Measurements from ENCODE around the gene MAS1. TPM values are rescaled to one million over a fixed set of nuclear protein-coding genes. Genes with fewer than 3 reads are reported as not detected.

Gene MAS1
- total and polyA plus RNA-seq, 2 of the 13 experiments (the other 11 are each of a cell fraction or from before 2014, with no cell fraction given): not detected

DNA sequence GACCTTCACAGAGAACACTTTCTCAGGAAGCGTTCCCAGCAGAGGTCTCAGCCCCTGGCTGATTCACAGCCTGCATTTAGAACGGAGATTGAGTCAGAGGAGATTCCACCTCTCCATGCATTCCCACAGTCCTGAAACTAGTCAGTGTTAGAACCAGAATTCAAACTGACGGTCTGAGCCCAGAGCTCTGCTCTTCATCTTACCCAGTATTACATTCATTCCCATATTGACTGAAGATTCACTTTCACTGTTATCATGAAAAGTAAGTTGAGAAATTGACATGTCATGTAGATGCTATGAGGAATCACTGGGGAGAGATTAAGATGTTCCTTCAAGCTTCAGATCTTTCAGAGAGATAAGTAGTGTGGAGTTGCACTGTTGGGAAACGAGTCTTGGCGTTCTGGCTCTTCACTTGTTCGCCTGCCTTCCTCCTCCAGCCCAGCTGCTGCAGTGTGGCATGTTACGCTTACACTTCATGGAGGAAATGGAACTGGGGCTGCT lies 28.3 kb downstream of the MAS1 start:
- 59% methylated on average over 7 of the region's 7 CpGs for WGBS (ENCODE audit: low lambda C conversion rate)

More for the DNA sequence above, 28.3 kb downstream of the MAS1 start:
- ChIA-PET CTCF (ENCODE audit: low intra/inter-chr PET ratio, low total read pairs) (no interaction called here), POLR2A (no interaction called here)
- Histone ChIP-seq H3K4me1 (ENCODE audit: insufficient read depth, low read length) (no peaks in the 10 kb centered on the region), H3K4me3 (replicated peaks in 1 of 3; ENCODE audit: insufficient read depth in 1 of 3, low read depth in 2 of 3, low read length in 3 of 3) (no peak overlapping the region), H3K79me2 (ENCODE audit: insufficient read depth, low read length) (no peaks in the 10 kb centered on the region), H3K9me3 (ENCODE audit: low read length) (no peaks in the 10 kb centered on the region), H3K4me2 (ENCODE audit: low read depth, low read length) (no peak overlapping the region), H4K20me1 (ENCODE audit: insufficient read depth, low read length) (no peaks in the 10 kb centered on the region), H3K36me3 (replicated peaks in 1 of 2; ENCODE audit: control insufficient read depth in 1 of 2, insufficient read depth in 2 of 2, low read length in 2 of 2) (no peaks in the 10 kb centered on the region), H2AFZ (ENCODE audit: low read length) (no peak overlapping the region), H3K9ac (ENCODE audit: insufficient read depth, low read depth, low read length) (no peak overlapping the region), H3K27ac (ENCODE audit: extremely low read length, insufficient read depth, low read length) (no peak overlapping the region), H3K27me3 (ENCODE audit: control insufficient read depth in 1 of 2, insufficient read depth in 2 of 2, low read length in 2 of 2) (peaks cover 2 to 11% of the 10 kb centered on the region in 2 experiments; a peak in 3 of 5 replicates)
- TF ChIP-seq ZNF569 (CRISPR knock-in tag; IDR thresholded peaks at IDR 0.05; ENCODE audit: borderline replicate concordance) (no peak), SIN3A (IDR thresholded peaks at IDR 0.05; ENCODE audit: borderline replicate concordance, low read depth, low read length) (no peak), ZHX2 (IDR thresholded peaks at IDR 0.05; ENCODE audit: low read depth) (no peak), ZHX2 (CRISPR knock-in tag; IDR thresholded peaks at IDR 0.05; ENCODE audit: borderline replicate concordance) (no peak), ZNF180 (CRISPR knock-in tag; IDR thresholded peaks at IDR 0.05; ENCODE audit: borderline replicate concordance, low read depth) (no peak), ZNF230 (CRISPR knock-in tag; IDR thresholded peaks at IDR 0.05) (no peak), ZNF879 (CRISPR knock-in tag; IDR thresholded peaks at IDR 0.05) (no peak), RBM22 (optimal IDR thresholded peaks at IDR 0.05; ENCODE audit: low read length) (no peak)
- TF ChIP-seq, protein P1, sequence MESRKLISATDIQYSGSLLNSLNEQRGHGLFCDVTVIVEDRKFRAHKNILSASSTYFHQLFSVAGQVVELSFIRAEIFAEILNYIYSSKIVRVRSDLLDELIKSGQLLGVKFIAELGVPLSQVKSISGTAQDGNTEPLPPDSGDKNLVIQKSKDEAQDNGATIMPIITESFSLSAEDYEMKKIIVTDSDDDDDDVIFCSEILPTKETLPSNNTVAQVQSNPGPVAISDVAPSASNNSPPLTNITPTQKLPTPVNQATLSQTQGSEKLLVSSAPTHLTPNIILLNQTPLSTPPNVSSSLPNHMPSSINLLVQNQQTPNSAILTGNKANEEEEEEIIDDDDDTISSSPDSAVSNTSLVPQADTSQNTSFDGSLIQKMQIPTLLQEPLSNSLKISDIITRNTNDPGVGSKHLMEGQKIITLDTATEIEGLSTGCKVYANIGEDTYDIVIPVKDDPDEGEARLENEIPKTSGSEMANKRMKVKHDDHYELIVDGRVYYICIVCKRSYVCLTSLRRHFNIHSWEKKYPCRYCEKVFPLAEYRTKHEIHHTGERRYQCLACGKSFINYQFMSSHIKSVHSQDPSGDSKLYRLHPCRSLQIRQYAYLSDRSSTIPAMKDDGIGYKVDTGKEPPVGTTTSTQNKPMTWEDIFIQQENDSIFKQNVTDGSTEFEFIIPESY (CRISPR knock-in tag; IDR thresholded peaks at IDR 0.05): no peak
- no TSS peak for BruUV-seq (replicated peaks)
- in situ Hi-C loops (cut with HindIII; ENCODE audit: extremely low pct_ligation_motif_present, low pct_unique_long_range_greater_than_20kb) (no loop called here), intact Hi-C loops (cut with micrococcal nuclease; ENCODE audit: unreplicated experiment) (no loop called here)
- DNase-seq (ENCODE audit: low spot score) (no peak), ATAC-seq (no peak), FAIRE-seq (no peak)

Measured in HepG2 (cell line).